Epithelial cell of esophagus (primary cell): Measurements from ENCODE around the gene CFB.

ENCODE experiments used
- DNase-seq: peaks from one replicate; pipeline ENCODE4 v3.0.0; 2010; ENCODE audit warnings: low read depth
- H3K4me3 ChIP-seq: 2 replicates; pipeline ENCODE4 v1.5.1; 2011; ENCODE audit warnings: mild to moderate bottlenecking, low read length, control low read depth
- CTCF ChIP-seq: IDR thresholded peaks from 2 replicates; pipeline ENCODE4 v1.5.1; 2011; ENCODE audit warnings: low read depth, mild to moderate bottlenecking, low read length, control low read depth, inconsistent platforms; ENCODE audit not compliant: insufficient read depth; ENCODE audit errors: missing control alignments

The CFB gene

GRCh38 chr6:31918069-31918720 is 27.7 kb upstream of the CFB start:
- no peak overlapping the region for H3K4me3 ChIP-seq
- no peak for DNase-seq
- TF ChIP-seq CTCF: no peak

GRCh38 chr6:31919624-31920303 is 26.1 kb upstream of the CFB start:
- no peak overlapping the region for H3K4me3 ChIP-seq
- no peak for TF ChIP-seq CTCF
- DNase-seq: peak; percentile 54

GRCh38 chr6:31920811-31921210 is 25.1 kb upstream of the CFB start:
- no peak for TF ChIP-seq CTCF
- H3K4me3 ChIP-seq: no peak overlapping the region
- DNase-seq: peak; percentile 50

- H3K4me3 ChIP-seq: no peak overlapping the region
- no peak for DNase-seq
- no peak for TF ChIP-seq CTCF
Measured at GRCh38 chr6:31922942-31923341, 23.0 kb upstream of the CFB start.

GRCh38 chr6:31927242-31927862 is 18.5 kb upstream of the CFB start, which contains the start of gene C2:
C2 (plus strand) TSS chr6:31927717; CDS start chr6:31927753, 36 bp downstream.
- TF ChIP-seq CTCF: no peak
- H3K4me3 ChIP-seq: no peak within 1 kb of the TSS
- no peak for DNase-seq

GRCh38 chr6:31927863-31928671 is 17.8 kb upstream of the CFB start:
- H3K4me3 ChIP-seq: no peak overlapping the region
- no peak for DNase-seq
- no peak for TF ChIP-seq CTCF
